SK-N-SH treated with all-trans-retinoic acid at 6 μM for 48 hours (cell line): Measurements from ENCODE around the gene SRGN.

ENCODE experiments used
- ARNTL ChIP-seq: fragments of 450-650 bp; formaldehyde crosslinking; IDR thresholded peaks from 2 replicates; pipeline ENCODE4 v1.5.0; 2020; ENCODE audit warnings: low read depth, mild to moderate bottlenecking, moderate library complexity, borderline replicate concordance
- BACH2 ChIP-seq: fragments of 250-450 bp; sonication (Bioruptor Pico); IDR thresholded peaks from 2 replicates; pipeline ENCODE4 v1.9.0; 2021; ENCODE audit warnings: mild to moderate bottlenecking, borderline replicate concordance
- PATZ1 ChIP-seq: fragments of 250-450 bp; sonication (Bioruptor Pico); IDR thresholded peaks from 2 replicates; pipeline ENCODE4 v1.8.0; 2020; ENCODE audit warnings: mild to moderate bottlenecking, moderate library complexity, borderline replicate concordance
- ZFP3 ChIP-seq: fragments of 250-450 bp; sonication (Bioruptor Pico); IDR thresholded peaks from 2 replicates; pipeline ENCODE4 v1.5.0; 2020; ENCODE audit warnings: mild to moderate bottlenecking, moderate library complexity
- ZNF8 ChIP-seq: fragments of 450-650 bp; formaldehyde crosslinking; IDR thresholded peaks from 2 replicates; pipeline ENCODE4 v1.5.0; 2020; ENCODE audit warnings: mild to moderate bottlenecking, moderate library complexity

- TF ChIP-seq PATZ1 (CRISPR knock-in tag) (no peak), BACH2 (no peak), ZFP3 (CRISPR knock-in tag) (no peak), ZNF8 (CRISPR knock-in tag) (no peak), ARNTL (CRISPR knock-in tag) (no peak)
Measured at GRCh38 chr10:69074532-69074931, 13.4 kb upstream of the SRGN start.
